ENCODE data around the gene DHRS2.
A peak's percentile ranks its signal among the peaks of the same experiment; 100 is the strongest.

Gene DHRS2

GRCh38 chr14:23613242-23614070, 22.7 kb upstream of the DHRS2 start:
- DNase-seq, result no peak

- DNase-seq, result no peak
These were observed 21.8 kb upstream of the DHRS2 start for GRCh38 chr14:23614395-23614828.

- DNase-seq, result no peak
These were observed 20.3 kb upstream of the DHRS2 start for GRCh38 chr14:23615856-23616255.

- DNase-seq, result no peak
These were observed 18.6 kb upstream of the DHRS2 start for GRCh38 chr14:23617539-23617938.

GRCh38 chr14:23618415-23618988, 17.7 kb upstream of the DHRS2 start:
- DNase-seq, result no peak

- DNase-seq, result no peak
These were observed 15.9 kb upstream of the DHRS2 start for GRCh38 chr14:23620177-23620702.

- no peak for DNase-seq
These were observed 14.8 kb upstream of the DHRS2 start for GRCh38 chr14:23621204-23621931.

- no peak for DNase-seq
These were observed 14.0 kb upstream of the DHRS2 start for GRCh38 chr14:23621932-23622730.

GRCh38 chr14:23622990-23623389, 13.2 kb upstream of the DHRS2 start:
- no peak for DNase-seq

GRCh38 chr14:23623962-23624361, 12.2 kb upstream of the DHRS2 start:
- no peak for DNase-seq

- no peak for DNase-seq
These were observed 11.2 kb upstream of the DHRS2 start for GRCh38 chr14:23624830-23625404.

GRCh38 chr14:23626946-23627345, 9.2 kb upstream of the DHRS2 start:
- no peak for DNase-seq

- no peak for DNase-seq
These were observed 8.2 kb upstream of the DHRS2 start for GRCh38 chr14:23627961-23628360.

- no peak for DNase-seq
These were observed 7.0 kb upstream of the DHRS2 start for GRCh38 chr14:23629204-23629603.

- DNase-seq, result no peak
These were observed 6.2 kb upstream of the DHRS2 start for GRCh38 chr14:23629832-23630396.

GRCh38 chr14:23630687-23631086, 5.5 kb upstream of the DHRS2 start:
- DNase-seq, result no peak

GRCh38 chr14:23631234-23631633, 4.9 kb upstream of the DHRS2 start:
- no peak for DNase-seq

- peak in 1 of 2 experiments; percentile 26 for DNase-seq
These were observed 4.3 kb upstream of the DHRS2 start for GRCh38 chr14:23631702-23632460.

GRCh38 chr14:23632461-23633159, 3.6 kb upstream of the DHRS2 start:
- no peak for DNase-seq

GRCh38 chr14:23633160-23633701, 2.9 kb upstream of the DHRS2 start:
- no peak for DNase-seq

All from NCI-H187 (cell line).